DMS53 (cell line): Measurements from ENCODE around the gene NADK2.
A peak's percentile ranks its signal among the peaks of the same experiment; 100 is the strongest.
"Not testable (repeated sequence)": the region's sequence is repeated elsewhere in the genome, so short reads cannot be mapped to it uniquely, and the experiment has no call there.

Experiments
- DNase-seq: peaks from one replicate; lab custom pipeline; 2025; lab: John Stamatoyannopoulos, UW

NADK2 gene, protein sequence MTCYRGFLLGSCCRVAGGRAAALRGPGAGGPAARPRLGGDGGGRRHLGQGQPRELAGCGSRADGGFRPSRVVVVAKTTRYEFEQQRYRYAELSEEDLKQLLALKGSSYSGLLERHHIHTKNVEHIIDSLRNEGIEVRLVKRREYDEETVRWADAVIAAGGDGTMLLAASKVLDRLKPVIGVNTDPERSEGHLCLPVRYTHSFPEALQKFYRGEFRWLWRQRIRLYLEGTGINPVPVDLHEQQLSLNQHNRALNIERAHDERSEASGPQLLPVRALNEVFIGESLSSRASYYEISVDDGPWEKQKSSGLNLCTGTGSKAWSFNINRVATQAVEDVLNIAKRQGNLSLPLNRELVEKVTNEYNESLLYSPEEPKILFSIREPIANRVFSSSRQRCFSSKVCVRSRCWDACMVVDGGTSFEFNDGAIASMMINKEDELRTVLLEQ

GRCh38 chr5:36241631-36242533 is at the start of gene NADK2:
Gene NADK2, minus strand, starts transcription at chr5:36241925. Its CDS starts 127 bp downstream, at chr5:36241798.
- DNase-seq = peak; percentile 96

DNA sequence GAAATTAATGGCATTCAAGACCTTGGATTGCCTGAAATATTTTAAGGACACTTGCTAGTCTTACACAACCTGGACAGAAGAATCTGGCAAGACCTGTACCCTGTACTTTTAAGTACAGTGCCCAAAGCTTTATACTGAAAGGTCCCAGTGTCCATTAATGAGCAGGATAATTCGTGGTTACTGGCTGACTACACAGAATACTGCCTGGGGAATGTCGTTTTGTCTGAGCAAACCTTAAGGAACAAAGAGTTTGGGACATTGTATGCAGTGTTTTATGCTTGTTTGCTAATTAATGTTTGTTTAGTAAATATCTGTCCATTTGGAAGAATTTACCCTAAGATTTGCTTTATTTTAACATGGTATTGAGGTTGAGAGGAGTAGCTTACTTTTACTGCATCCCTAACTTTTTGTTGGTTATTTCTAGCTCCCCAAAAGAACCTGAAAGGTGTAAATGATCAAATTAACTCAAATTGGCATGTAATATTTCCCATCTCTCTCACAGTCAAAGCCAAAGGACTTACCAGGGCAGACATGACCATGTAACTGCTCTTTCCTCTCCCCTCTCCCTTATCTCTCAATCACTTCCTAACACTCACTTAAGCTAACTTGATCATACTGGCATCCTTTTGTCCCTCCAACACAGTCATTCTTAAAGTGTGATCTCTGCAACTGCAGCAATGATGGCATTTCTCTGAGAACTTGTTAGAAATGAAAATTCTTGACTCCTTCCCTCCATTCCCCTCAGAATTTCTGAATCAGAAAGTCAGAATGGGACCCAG is 44.3 kb upstream of the NADK2 start:
- no peak for DNase-seq

GRCh38 chr5:36283775-36284174 is 42.0 kb upstream of the NADK2 start:
- not testable (repeated sequence) for DNase-seq

DNA sequence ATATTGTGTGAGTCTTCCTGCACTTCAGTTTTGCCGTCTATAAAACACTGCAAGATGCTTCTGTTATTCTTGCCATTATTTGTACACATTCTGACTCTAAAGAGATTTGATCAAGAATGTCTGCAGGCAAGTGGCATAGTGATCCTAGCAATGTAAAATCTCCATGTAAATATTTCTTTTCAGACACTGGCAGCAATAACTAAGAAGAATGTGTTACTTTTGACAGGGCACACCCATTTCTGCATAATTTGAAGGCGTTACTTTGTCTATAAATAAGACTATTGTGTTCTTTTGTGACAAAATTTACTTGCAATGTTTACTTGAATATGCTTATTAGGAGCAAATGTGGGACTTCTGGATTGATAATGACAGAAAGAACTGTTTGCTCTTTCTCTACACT is 39.9 kb upstream of the NADK2 start:
- DNase-seq = no peak

- DNase-seq = no peak
Observed at GRCh38 chr5:36279054-36279698, 37.5 kb upstream of the NADK2 start.

GRCh38 chr5:36277521-36278176 is 35.9 kb upstream of the NADK2 start:
- no peak for DNase-seq

DNA sequence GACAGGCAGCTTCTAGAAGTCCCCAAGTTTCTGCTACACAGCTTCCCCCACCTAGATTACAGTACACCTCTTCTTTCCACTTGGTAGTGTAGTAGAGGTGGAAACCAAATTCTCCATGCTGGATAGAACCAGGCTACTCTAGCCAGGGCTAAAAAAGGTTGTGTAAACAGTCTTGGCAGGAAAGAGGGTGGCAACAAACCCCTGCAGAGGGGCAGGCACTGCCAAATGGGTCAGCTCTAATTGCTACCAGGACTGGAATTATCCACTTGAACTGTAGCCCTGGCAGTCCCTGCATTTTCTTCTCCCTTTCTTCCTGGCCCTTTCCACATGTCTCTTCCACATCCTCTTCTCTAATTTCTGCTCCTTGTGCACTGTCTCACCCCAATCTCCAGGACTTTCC is 35.1 kb upstream of the NADK2 start:
- no peak for DNase-seq

- DNase-seq = no peak
Observed at GRCh38 chr5:36273809-36274526, 32.2 kb upstream of the NADK2 start.

DNA sequence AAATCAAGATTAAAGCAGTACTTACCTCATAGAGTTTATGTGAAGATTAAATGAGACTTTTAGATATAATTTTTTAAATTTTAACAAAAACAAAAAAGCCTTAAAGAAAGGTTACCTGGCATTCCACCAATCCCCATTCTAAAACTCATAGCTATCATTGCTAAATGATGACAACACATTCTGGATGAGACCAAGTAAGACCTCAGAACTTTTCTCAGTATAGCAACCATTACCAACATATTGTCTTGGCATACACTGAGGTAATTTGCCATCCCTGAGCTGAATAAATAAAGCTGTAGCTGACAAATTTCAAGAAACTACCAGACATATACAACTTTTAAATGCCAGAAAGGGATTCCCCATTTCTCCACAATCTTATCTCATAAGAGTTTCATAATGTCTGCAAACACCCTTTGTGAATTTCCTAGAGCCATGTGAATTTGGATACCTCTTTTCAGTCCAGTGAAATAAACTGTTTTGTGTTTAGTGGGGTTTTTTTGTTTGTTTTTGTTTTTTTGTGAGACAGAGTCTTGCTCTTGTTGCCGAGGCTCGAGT is 30.5 kb upstream of the NADK2 start:
- DNase-seq = no peak

DNA sequence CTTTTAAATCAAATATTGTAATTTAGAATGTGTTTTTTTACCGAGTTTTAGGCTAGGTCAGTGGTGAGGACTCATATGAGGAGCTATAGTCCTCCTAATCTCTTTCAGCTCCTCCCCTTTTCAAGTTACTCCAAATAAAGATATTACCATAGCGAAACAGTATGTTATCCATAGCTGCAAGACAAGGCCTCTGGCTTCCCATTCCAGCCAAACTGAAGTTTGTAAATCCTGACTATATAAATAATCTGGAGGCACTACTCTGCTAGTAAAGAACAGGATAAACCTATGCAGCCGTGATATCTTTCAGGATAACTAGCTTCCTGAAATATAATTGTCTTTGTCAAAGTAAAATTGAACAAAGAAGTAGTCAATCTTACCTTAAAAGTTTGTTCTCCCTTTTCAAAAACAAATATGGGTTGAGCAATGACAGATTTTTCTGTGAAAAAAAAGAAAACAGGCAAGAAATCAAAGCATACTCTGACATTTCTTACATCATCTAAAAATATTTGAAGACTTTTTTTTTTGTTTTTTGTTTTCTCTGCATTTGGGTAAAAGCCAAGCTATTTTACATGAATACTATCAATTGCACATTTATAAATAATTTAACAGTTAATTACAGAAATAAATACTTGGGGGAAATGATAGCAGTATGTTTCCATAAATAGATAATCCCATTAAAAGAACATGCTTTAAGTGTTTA is 29.3 kb upstream of the NADK2 start:
- no peak for DNase-seq

DNA sequence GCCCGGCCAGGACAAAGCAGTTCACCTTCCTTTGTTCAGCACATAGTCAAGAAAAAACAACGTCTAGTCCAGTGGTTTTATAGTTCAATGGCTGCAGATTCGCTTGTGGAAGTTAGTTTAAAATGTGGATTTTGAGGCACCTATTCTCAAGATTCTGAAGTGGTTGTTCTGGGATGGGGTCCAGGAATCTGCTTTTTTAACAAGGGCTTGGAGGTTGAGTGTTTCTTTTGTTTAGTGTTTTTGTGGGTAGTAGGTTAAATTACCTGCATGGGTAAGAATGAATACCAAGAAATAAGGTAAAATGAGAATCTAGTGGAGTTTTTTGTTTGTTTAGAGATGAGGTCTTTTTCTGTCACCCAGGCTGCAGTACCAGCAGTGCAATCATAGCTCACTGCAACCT is 28.4 kb upstream of the NADK2 start:
- DNase-seq = no peak

- DNase-seq = no peak
Observed at GRCh38 chr5:36269478-36269877, 27.8 kb upstream of the NADK2 start.

GRCh38 chr5:36267905-36268304 is 26.2 kb upstream of the NADK2 start:
- DNase-seq = no peak

DNA sequence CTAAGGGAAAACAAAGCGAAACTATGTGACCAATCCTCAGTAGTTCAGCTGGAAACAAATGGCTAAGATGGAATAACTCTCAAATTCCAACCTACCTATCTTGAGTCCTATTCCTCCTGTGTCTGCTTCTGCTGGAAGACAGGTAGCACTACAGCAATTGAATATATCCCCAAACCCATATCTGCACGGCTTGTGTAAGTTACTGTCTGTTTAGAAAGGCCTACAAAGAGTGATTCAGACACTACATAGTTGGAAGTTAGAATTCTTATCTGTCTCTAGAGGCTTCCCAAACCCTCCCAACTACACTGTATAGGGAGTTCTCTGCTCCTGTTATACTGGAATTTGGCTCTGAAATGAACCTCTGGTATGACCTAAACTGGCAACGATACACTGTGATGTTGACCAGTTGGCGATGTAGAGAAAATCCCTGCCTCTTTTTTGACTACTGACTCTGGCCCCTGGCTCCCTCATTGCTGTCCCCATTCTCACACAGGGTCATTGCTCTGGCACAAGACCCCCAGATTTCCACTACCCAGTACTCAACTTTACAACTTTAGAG is 22.6 kb upstream of the NADK2 start:
- DNase-seq = no peak

DNA sequence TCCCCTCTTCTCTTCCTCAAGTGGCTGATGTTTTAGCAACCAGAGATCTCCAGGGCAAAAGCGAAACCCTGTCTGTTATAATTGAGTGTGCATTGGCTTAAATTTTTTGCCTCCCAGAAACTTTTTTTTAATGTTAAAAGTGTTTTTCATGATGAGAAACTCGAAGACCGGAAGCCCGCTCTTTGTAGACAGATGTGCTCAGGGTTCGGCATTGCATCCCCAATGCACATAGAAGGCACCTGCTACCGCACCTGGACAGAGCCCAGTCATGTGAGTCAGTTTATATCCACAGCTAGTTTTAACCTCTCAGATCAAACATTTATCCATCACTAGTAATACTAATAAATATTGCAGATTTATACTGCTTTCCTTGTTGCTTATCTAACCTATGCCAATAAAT is 19.5 kb upstream of the NADK2 start:
- no peak for DNase-seq

DNA sequence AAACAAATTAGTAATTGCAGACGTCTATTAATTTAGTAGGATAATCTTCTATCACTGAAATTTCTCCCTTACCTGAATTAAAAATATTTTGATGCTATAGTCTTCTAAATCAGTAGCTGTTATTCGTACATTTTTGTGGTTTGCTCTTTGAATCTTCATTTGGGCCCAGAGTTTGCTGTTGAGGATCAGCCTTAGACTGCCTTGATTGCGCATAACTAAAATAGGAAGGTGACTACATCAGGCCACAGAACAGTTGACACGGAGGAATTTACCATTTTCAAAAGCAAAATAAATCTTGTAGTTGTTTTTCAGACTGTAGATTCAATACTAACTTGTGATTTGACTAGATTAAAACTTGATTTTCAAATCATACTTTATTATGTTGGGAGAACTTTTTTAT is 11.8 kb upstream of the NADK2 start:
- no peak for DNase-seq

DNA sequence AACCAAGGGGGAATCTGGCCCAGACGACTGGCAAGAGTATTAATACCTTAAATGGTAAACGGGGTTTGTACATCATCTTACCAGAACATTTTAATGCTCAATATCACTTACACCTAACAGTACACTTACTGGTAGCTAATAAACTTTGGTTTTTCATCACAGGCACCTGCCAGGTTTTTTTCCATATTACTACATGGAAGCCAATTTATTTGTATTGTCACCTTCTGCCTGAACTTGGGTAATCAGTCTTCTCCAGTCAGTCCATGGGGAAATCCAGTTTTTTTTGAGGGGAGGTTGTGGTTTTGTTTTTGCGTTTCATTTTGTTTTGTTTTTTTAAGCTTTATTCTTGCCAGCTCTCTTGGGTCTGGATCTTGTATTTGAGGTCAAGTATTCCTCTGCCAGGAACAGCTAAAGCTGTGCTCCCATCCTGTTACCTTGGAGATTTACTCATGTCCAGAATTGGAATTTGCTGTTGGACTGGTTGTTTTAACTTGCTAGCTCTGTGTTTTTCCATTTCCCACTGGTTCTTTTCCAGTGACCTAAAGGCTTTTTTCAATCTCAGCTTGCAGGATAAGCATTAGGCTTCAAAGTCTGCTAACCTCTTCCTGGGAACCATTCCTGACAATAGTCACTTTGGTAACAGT is 11.1 kb upstream of the NADK2 start:
- no peak for DNase-seq

GRCh38 chr5:36251218-36251617 is 9.5 kb upstream of the NADK2 start:
- DNase-seq = no peak

GRCh38 chr5:36250427-36250826 is 8.7 kb upstream of the NADK2 start:
- no peak for DNase-seq
